ENCODE measurements around the gene OR51E2.

GRCh38 chr11:4740735-4741134 is 43.1 kb upstream of the OR51E2 start:
- no peak for TF ChIP-seq CTCF (IDR thresholded peaks at IDR 0.05)
- TF ChIP-seq POLR2A (IDR thresholded peaks at IDR 0.05) = no peak

Data from uterus (tissue), 2 donors.